Psoas muscle (tissue), 8 donors: ENCODE measurements around the gene LYZL4. TPM values are rescaled to one million over a fixed set of nuclear protein-coding genes. Genes with fewer than 3 reads are reported as not detected.

ENCODE experiments used
- ATAC-seq, 4 donors: fragments of 200-7000 bp; cut with Tn5 transposase; one replicate each; pipeline ENCODE4 v1.9.1; 2020; ENCODE audit warnings: moderate library complexity in 3 of 4, mild to moderate bottlenecking in 2 of 4
- DNase-seq, 2 donors: peaks; one replicate each; pipeline ENCODE4 v3.0.0-alpha.2; 2020
- H3K27ac ChIP-seq: fragments of 200-600 bp; one replicate; pipeline ENCODE4 v1.8.0; 2022
- H3K27me3 ChIP-seq, 3 donors: fragments of 200-600 bp in 1 of 3; one replicate each; pipeline versions ENCODE4 v1.6.1 to v1.8.0; 2013 to 2022; ENCODE audit warnings: low read length in 2 of 3, mild to moderate bottlenecking in 2 of 3, moderate library complexity in 1 of 3; ENCODE audit not compliant: insufficient read depth in 3 of 3
- H3K36me3 ChIP-seq, 2 donors: fragments of 200-600 bp in 1 of 2; one replicate each; pipeline versions ENCODE4 v1.6.1 to v1.8.0; 2013 to 2022; ENCODE audit warnings: low read depth in 1 of 2, mild to moderate bottlenecking in 1 of 2, moderate library complexity in 1 of 2; ENCODE audit not compliant: insufficient read depth in 1 of 2
- H3K4me1 ChIP-seq: fragments of 200-600 bp; one replicate; pipeline ENCODE4 v1.8.0; 2022
- H3K4me3 ChIP-seq: fragments of 200-600 bp; one replicate; pipeline ENCODE4 v1.8.0; 2022; ENCODE audit warnings: mild to moderate bottlenecking
- H3K9me3 ChIP-seq: fragments of 200-600 bp; one replicate; pipeline ENCODE4 v1.8.0; 2022
- CTCF ChIP-seq: fragments of 200-600 bp; IDR thresholded peaks from one replicate; pipeline ENCODE4 v1.8.0; 2022; ENCODE audit warnings: antibody characterized with exemption
- WGBS, 3 donors: extraction: QIAGEN DNeasy Blood & Tissue Kit; methylation state at CpG; one replicate each; pipeline versions ENCODE4 v1.1.6 to v1.1.7; 2013; 5-methylcytosine and 5-hydroxymethylcytosine counted together
- intact Hi-C, 2 donors: fragments of 100-400 bp; cut with DNase I; formaldehyde crosslinking; loops; one replicate each; pipeline versions ENCODE4 v1.11.0 to v1.14.2; 2022
- polyA plus RNA-seq, 3 donors: library from polyadenylated mRNA; stranded (reverse); fragments of 200-250 nt; gene quantifications; one replicate each; pipeline ENCODE4 v1.2.3, GENCODE V29; 2013
- total RNA-seq, 4 donors: library from RNA; stranded (reverse); fragmentation: NEBNext Ultra II Directional in 2 of 4; extraction: Animal tissue kit (Norgen Biotek cat#: 25700) in 2 of 4; gene quantifications; one replicate each; pipeline versions ENCODE4 v1.2.1 to v1.2.4, GENCODE V29; 2021 to 2023
- donor health status: healthy with polysubstance abuse.
- donor health status: DM: no; HTN: no; CAD: no; lungs with moderate emphysema.
- donor health status: Bipolar disorder and iron deficiency.
- donor health status: healthy.
- donor health status: DM: yes; HTN: yes; CAD: no.
- donor health status: DM: no; HTN: no; CAD: no.
- donor health status: DM: no; HTN: no; CAD: no.
- donor health status: DM: yes; HTN: yes; CAD: no.

Gene LYZL4
- total and polyA plus RNA-seq, 7 donors: not detected

GRCh38 chr3:42369304-42369703 lies 41.1 kb downstream of the LYZL4 start:
- Histone ChIP-seq H3K4me3 (no peak overlapping the region), H3K36me3 (no peaks in the 10 kb centered on the region), H3K27ac (no peak overlapping the region), H3K9me3 (no peaks in the 10 kb centered on the region), H3K4me1 (no peaks in the 10 kb centered on the region), H3K27me3 (peaks cover 0 to 2% (median 0%) of the 10 kb centered on the region in 3 donors)
- DNase-seq: no peak
- intact Hi-C loops: no loop called here
- ATAC-seq: no peak
- TF ChIP-seq CTCF: no peak
- WGBS, 3 donors: 8 to 19% (median 16%) methylated on average over 4 of the region's 4 CpGs

DNA sequence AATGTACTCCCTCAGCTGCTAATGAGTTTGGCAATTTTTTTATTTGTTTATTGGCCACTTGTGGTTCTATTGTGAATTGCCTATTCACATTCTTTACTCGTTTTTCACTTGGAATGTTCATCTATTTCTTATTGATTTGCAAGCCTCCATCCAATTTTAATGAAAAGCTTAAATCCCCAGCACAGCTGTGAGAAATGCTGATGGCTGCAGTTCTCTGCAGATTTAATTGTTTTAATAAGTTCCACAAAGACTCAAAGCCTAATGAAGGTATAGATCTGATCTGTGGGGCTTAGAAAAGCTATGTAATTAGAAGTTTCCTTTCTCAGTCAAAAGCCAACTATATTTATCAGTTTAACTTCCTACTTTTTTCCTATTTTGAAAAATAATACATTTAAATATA lies 41.5 kb downstream of the LYZL4 start:
- no peak for DNase-seq
- H3K27me3 ChIP-seq: peaks cover 0 to 4% (median 0%) of the 10 kb centered on the region in 3 donors
- H3K4me3 ChIP-seq: no peak overlapping the region
- no peak overlapping the region for H3K27ac ChIP-seq
- no peak for ATAC-seq
- no peaks in the 10 kb centered on the region for H3K4me1 ChIP-seq
- H3K36me3 ChIP-seq: no peaks in the 10 kb centered on the region
- intact Hi-C loops: no loop called here
- WGBS, 3 donors: 8 to 15% (median 10%) methylated on average over 1 of the region's 1 CpG
- no peak for TF ChIP-seq CTCF
- no peaks in the 10 kb centered on the region for H3K9me3 ChIP-seq

DNA sequence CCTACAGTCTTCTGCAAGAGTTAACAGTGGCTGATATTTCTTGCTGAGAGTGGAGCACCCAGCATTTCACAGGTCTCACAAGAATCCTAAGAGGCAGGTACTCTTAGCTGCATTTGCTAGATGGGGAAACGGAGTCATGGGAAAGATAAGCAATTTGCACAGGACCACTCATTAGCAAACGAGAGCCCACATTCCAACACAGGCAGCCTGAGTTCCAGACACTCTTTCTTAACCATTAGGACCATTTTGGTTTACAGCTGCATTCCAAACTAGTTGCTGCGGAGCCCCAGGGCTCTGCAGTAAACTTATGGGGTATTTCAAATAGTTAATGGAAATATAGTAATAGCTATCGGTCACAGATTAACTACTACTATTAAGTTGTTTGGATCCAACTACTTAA lies 42.5 kb downstream of the LYZL4 start:
- Histone ChIP-seq H3K36me3 (no peaks in the 10 kb centered on the region), H3K27me3 (peaks cover 0 to 4% (median 0%) of the 10 kb centered on the region in 3 donors), H3K9me3 (no peaks in the 10 kb centered on the region), H3K4me1 (no peaks in the 10 kb centered on the region), H3K4me3 (no peak overlapping the region), H3K27ac (no peak overlapping the region)
- TF ChIP-seq CTCF: no peak
- DNase-seq (no peak), ATAC-seq (no peak)
- intact Hi-C loops: no loop called here
- WGBS, 3 donors: 65 to 69% (median 68%) methylated on average over 4 of the region's 4 CpGs

DNA sequence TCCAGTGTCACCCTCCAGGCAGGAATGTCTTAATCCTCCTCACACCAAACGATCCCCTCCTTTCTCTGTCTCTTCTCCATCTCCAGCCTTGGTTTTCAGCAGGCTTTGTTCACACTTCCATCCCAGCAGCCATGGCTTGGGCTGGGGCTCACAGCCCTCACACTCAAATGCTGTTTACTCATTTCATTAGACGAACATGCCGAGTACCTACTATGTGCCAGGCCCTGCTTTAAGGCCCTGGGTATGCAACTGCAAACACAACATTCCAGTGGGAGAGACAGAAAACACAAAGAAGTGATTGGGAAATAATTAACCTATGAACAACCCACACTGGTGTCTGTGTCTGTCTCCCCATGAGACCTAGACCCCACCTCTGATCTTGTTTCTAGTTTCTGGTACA lies 43.9 kb downstream of the LYZL4 start:
- Histone ChIP-seq H3K9me3 (no peaks in the 10 kb centered on the region), H3K4me1 (no peaks in the 10 kb centered on the region), H3K4me3 (no peak overlapping the region), H3K36me3 (no peaks in the 10 kb centered on the region), H3K27me3 (peaks cover 0 to 4% (median 0%) of the 10 kb centered on the region in 3 donors), H3K27ac (no peak overlapping the region)
- DNase-seq (no peak), ATAC-seq (no peak)
- no peak for TF ChIP-seq CTCF
- intact Hi-C loops: no loop called here
- 57 to 75% (median 72%) methylated on average over 3 of the region's 3 CpGs for WGBS, 3 donors

DNA sequence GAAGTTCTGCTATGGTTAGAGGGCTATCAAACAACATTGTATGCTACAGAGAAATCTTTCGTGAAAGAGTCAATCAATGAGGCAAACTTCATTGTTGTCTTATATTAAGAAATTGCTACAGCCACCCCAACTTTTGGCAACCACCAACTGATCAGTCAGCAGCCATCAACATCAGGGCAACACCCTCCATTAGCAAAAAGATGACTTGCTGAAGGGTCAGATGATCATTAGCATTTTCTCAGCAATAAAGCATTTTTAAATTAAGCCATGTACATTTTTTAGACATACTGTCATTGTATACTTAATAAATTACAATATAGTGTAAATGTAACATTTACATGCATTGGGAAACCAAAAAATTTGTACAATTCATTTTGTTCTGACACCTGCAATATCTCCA lies 53.1 kb downstream of the LYZL4 start:
- ATAC-seq: no peak
- no peak for TF ChIP-seq CTCF
- WGBS, 3 donors: 72 to 88% (median 87%) methylated on average over 1 of the region's 1 CpG

More for the DNA sequence above, 53.1 kb downstream of the LYZL4 start:
- H3K27me3 ChIP-seq: no peaks in the 10 kb centered on the region
- DNase-seq: no peak
- no peak overlapping the region for H3K4me3 ChIP-seq
- no peak overlapping the region for H3K27ac ChIP-seq
- H3K36me3 ChIP-seq: no peaks in the 10 kb centered on the region
- H3K9me3 ChIP-seq: no peaks in the 10 kb centered on the region
- intact Hi-C loops: no loop called here
- no peaks in the 10 kb centered on the region for H3K4me1 ChIP-seq
